Activated T-helper 1 cell treated with anti-CD3 and anti-CD28 coated beads, Interleukin-2, amount 50 U/mL, for 16 hours (primary cell): ENCODE measurements around the gene PIGN.
"Not testable (repeated sequence)": the region's sequence is repeated elsewhere in the genome, so short reads cannot be mapped to it uniquely, and the experiment has no call there.

ENCODE experiments used
- DNase-seq, 2 donors: peaks; one replicate each; pipeline ENCODE4 v3.0.0-alpha.2; 2020; ENCODE audit warnings: low read depth in 1 of 2, low spot score in 1 of 2

PIGN gene

DNA sequence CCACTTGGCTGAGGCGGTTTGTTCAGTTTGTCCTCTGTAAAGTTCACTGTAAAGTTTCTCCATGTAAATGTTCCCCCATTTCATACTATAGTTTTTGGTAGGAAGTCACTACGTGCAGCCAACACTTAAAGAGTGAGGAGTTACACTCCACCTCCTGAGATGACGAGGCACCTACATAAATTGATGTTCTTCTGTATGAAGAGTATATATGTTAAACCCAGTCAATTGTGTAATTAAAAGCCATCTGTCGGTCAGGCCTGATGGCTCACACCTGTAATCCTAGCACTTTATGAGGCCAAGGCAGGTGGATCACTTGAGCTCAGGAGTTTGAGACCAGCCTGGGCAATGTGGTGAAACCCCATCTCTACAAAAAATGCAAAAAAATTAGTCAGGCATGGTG lies 7.6 kb downstream of the PIGN start:
- no peak for DNase-seq

GRCh38 chr18:62177271-62177670 lies 9.6 kb downstream of the PIGN start:
- DNase-seq = no peak

- DNase-seq = no peak
Observed at GRCh38 chr18:62175521-62175920, 11.3 kb downstream of the PIGN start.

- no peak for DNase-seq
Observed at GRCh38 chr18:62172298-62172697, 14.6 kb downstream of the PIGN start.

- DNase-seq = no peak
Observed at GRCh38 chr18:62170857-62171256, 16.0 kb downstream of the PIGN start.

DNA sequence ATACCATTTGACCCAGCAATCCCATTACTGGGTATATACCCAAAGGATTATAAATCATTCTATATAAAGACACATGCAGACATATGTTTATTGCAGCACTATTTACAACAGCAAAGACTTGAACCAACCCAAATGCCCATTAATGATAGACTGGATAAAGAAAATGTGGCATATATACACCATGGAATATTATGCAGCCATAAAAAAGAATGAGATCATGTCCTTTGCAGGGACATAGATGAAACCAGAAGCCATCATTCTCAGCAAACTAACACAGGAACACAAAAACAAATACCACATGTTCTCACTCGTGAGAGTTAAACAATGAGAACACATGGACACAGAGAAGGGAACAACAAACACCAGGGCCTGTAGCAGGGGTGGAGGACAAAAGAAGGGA lies 20.3 kb downstream of the PIGN start:
- not testable (repeated sequence) for DNase-seq

- no peak for DNase-seq
Observed at GRCh38 chr18:62165583-62165982, 21.3 kb downstream of the PIGN start.

- no peak for DNase-seq
Observed at GRCh38 chr18:62164855-62165487, 21.9 kb downstream of the PIGN start.

DNA sequence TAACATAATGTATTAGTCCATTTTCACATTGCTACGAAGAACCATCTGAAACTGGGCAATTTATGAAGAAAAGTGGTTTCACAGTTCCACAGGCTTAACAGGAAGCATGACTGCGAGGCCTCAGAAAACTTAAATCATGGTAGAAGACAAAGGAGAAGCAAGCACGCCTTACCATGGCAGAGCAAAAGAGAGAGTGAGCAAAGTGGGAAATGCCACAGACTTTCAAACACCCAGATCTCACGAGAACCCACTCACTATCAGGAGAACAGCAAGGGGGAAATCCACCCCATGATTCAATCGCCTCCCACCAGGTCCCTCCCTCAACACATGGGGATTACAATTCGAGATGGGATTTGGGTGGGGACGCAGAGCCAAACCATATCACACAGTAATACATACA lies 22.5 kb downstream of the PIGN start:
- DNase-seq = no peak

- DNase-seq = no peak
Observed at GRCh38 chr18:62157843-62158242, 29.0 kb downstream of the PIGN start.

DNA sequence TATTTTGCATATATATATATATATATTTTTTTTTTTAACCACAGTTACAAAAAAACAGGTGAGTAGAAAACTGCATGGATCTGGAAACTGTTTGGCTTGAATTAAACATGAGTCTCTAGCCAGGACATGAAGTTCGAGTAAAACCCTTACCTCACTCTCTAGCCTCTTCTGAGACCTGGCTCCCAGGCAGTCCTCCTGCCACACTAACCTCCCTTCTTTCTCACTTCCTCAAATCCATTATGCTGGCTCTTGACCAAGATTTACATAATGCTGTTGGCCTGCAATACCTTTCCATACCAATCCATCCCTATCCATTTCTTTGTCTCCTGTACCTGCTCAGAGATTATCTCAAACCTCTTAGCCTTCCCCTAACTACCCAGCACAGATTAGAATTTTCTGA lies 34.0 kb downstream of the PIGN start:
- no peak for DNase-seq

- DNase-seq = no peak
Observed at GRCh38 chr18:62151068-62151771, 35.6 kb downstream of the PIGN start.

GRCh38 chr18:62144338-62144737 lies 42.5 kb downstream of the PIGN start:
- DNase-seq = no peak

- no peak for DNase-seq
Observed at GRCh38 chr18:62140259-62140658, 46.6 kb downstream of the PIGN start.

- no peak for DNase-seq
Observed at GRCh38 chr18:62138461-62139235, 48.2 kb downstream of the PIGN start.

- peak in 1 of 2 donors; percentile 30 for DNase-seq
Observed at GRCh38 chr18:62131301-62131909, 55.5 kb downstream of the PIGN start.

GRCh38 chr18:62128157-62128556 lies 58.7 kb downstream of the PIGN start:
- no peak for DNase-seq

GRCh38 chr18:62126737-62127136 lies 60.1 kb downstream of the PIGN start:
- no peak for DNase-seq

DNA sequence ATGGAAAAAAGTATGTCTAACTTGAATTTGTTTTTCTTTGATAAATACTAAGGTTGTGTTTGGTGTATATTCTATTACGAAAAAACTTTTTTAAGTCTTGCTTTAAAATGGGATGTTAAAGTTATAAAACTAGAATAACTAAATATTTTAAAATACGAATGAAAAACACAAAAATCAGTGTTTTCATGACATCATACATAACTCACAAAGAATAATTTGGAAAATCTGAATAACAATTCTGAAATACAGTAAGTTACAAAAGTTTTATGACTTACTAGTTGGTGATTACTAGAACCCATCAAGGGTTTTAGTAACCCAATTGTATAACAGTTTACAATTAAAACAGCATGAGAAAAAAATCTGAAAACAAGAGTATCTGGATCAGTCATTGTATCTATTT lies 61.2 kb downstream of the PIGN start:
- no peak for DNase-seq

DNA sequence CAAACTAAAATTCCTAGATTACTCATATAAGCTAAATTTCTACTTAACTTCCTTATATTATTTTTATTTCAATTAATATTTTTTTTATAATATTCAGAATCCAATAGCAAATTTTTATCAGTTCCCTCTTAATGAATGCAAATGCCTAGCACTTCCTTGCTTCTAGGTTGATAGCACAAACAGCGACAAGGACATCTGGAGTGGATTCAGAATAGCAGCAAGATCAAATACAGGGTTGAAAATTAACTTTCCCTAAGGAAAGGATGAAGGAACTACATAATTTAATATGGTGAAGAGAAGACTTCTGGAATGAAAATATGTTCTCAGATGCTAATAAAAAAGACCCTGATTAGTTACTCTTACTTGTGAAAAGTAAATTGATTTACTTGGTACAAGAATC lies 64.5 kb downstream of the PIGN start:
- no peak for DNase-seq

GRCh38 chr18:62119884-62120283 lies 67.0 kb downstream of the PIGN start:
- DNase-seq = no peak

DNA sequence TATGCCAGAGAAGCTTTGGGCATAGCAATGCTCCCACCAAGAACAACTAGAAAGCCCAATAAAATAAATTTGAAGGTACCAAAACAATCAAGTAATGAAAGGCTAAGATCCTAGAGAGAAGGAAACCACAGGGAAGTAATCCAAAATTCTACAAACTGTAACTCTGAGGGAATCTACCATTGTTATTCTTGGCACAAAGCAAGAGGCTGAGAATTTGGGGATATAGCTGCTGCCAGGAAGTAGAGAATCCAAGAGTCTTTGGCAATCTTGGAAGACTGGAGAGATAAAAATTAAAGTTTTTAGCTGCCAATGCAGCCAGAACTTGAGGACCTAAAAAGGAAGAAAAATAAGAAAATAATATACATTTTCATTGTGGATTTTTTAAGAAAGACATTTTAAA lies 68.5 kb downstream of the PIGN start:
- no peak for DNase-seq
